Fibroblast of peridontal ligament (primary cell): ENCODE measurements around the gene PIP4K2A.
"Not testable (repeated sequence)": the region's sequence is repeated elsewhere in the genome, so short reads cannot be mapped to it uniquely, and the experiment has no call there.

Experiments
- DNase-seq: peaks from one replicate; pipeline ENCODE4 v3.0.0-alpha.2; 2010; ENCODE audit errors: extremely low read depth

Gene PIP4K2A

GRCh38 chr10:22719406-22720042, 5.1 kb upstream of the PIP4K2A start:
- no peak for DNase-seq

- DNase-seq, result not testable (repeated sequence)
These were observed 4.3 kb upstream of the PIP4K2A start for GRCh38 chr10:22718659-22719058.

GRCh38 chr10:22717728-22718127, 3.4 kb upstream of the PIP4K2A start:
- no peak for DNase-seq

DNA sequence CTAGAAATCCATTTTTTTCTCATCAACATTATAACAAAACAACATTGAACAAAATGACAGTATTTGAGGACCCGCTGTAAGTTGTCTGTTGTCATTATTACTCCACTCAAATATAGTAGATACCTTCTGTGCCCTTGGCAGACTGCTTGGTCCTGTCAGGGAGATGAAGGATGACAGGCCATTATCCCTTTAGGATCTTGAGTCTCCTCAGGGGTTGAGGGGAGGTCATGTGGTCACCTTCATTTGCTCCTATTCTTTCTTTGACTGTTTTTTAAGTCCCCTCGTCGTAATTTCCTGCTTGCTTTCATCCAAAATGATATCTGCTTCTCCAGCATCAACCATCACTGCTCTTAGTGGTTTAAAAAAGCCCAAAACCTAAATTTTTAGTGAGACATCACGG, 2.6 kb upstream of the PIP4K2A start:
- DNase-seq, result no peak

DNA sequence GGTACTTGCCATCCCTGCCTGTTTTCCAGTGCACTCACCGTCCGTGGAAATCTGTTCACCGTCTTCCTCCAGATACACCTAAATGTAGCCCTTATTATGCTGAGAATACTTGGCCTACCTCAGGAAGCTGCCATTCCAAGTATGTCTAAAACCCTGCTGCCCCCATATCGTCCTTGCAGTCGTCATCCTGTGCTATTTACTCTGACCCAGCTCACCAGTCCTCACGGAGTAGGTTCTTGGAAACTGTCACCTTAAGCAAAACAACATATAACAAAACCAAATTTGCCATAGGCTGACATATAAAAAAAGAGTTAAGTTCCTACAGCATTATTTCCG, 880 bp upstream of the PIP4K2A start:
- DNase-seq, result no peak

GRCh38 chr10:22713853-22714478, 412 bp downstream of the PIP4K2A start:
- no peak for DNase-seq

DNA sequence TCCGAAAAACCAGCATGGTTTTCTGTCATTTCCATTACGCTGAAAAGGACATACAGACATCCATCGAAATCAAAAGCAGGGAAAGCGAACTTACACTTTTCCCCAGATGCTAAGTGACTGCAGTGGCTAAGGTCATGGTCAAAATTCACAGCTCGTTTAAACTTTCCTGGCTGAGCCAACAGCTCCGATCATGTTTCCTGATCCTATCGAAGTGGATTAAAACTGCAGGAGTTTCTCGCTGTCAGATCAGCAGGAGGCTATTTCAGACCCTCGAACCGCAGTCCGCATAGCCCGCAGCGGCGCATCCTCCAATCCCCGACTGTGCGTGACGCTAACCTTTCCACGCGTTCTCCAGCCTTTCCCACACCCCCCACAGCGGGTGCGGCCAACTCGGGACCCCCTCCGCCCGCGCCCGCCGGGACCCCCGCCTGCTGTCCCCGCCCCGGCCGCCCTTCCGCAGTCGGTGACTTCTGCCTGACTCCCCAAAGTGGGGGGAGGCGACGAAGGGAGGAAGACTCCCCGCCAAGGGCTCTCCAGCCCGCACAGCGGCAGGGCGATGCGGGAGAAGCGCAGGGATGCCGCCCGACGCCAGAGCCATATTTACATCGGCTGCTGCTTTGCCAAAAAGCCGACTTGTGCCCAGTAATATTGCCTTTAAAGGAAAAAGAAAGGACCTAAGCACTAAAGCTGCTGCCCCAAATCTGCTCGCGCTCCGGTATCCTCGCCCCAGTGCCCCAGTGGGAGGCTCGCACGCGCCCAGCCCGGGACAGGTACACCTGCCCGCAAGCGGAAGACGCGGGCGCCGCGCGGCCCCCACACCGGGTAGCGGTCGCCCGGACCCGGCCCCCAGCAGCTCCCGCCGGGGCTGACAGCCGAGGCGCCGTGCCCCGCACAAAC, 1.2 kb downstream of the PIP4K2A start:
- DNase-seq, result no peak

GRCh38 chr10:22712211-22712955, 2.0 kb downstream of the PIP4K2A start:
- DNase-seq, result peak; percentile 71

DNA sequence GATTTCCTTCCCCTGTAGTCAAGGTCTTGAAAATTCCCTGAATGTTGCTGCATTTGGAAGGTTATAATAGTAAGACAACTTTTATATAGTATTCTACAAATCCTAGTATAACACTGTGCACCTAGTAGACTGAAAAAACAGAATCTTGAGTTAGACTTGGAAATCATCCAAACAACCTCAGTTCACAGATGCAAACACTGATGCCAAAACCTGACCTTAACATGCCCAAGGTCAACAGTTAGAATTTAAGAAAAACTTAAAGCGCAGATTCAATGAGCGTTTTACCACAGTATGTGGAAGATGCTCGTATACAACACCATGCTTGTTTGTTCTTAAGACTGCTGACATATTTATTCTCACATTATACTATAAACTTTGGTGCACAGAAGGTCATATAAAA, 3.0 kb downstream of the PIP4K2A start:
- no peak for DNase-seq

- no peak for DNase-seq
These were observed 4.1 kb downstream of the PIP4K2A start for GRCh38 chr10:22710139-22710745.

DNA sequence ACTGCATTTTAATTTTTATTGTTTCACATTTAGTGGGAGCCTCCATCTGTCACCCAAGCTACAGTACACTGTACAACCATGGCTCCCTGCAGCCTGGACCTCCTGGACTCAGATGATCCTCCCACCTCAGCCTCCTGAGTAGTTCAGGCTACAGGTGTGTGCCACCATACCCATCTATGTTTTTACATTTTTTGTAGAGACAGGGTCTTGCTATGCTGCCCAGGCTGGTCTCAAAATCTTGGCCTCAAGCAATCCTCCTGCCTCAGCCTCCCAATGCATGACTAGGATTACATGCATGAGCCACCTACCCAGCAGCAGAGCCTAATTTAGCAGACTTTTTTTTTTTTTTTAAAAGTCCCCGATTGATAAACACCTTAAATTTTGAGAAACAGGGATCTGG, 5.6 kb downstream of the PIP4K2A start:
- no peak for DNase-seq

DNA sequence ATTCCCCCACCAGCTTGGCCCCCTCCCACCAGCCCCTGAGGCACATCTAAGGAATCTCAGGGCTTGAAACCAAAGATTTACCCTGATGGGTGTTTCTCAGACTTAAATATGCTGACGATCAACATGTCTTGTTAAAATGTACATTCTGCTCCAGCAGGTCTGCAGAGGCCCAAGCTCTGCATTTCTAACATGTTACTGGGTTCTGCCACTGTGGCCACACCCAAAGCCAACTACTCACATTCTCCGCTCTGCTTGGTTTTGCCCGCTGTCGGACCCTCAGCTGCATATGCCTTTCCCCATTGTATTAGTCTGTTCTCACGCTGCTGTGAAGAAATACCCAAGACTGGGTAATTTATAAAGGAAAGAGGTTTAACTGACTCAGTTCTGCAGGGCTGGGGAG, 8.9 kb downstream of the PIP4K2A start:
- DNase-seq, result no peak

- DNase-seq, result no peak
These were observed 9.4 kb downstream of the PIP4K2A start for GRCh38 chr10:22704942-22705341.

DNA sequence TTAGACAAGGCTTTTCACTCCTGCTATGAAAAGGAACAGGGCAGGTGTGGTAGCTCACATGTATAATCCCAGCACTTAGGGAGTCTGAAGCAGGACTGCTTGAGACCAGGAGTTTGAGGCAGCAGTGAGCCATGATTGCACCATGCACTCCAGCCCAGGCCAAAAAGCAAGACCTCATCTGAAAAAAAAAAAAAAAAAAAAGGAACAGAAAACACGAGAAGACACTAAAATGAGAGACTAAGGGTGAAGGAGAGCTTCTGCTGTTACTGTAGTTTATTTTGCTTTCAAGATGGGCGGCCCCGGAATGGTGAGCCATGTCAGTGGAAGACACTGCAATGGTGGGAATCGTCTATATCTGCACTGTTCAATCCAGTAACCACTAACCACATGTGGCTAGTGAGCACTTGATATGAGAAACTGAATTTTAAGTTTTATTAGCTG, 9.9 kb downstream of the PIP4K2A start:
- no peak for DNase-seq

GRCh38 chr10:22702348-22702747, 12.0 kb downstream of the PIP4K2A start:
- DNase-seq, result peak; percentile 42

GRCh38 chr10:22701132-22701826, 13.1 kb downstream of the PIP4K2A start:
- DNase-seq, result no peak

DNA sequence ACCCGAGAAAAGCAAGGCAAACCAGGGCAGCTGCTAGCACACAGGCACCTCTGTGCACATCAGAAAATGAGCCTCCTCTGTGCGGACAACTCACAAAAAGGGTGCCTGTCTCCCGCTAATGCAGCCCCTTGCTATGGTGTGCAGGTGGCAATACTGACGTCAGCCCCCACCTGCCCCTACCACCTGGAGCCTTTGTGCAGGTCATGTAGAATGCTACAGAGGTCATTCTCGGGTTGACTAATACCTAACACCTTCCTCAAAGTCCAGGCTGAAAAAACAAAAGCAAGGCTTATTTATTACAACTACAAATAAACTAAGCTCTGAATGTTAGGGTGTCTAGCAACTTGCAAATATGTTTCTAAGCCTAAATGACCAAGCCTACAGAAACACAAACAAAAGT, 13.9 kb downstream of the PIP4K2A start:
- DNase-seq, result no peak

DNA sequence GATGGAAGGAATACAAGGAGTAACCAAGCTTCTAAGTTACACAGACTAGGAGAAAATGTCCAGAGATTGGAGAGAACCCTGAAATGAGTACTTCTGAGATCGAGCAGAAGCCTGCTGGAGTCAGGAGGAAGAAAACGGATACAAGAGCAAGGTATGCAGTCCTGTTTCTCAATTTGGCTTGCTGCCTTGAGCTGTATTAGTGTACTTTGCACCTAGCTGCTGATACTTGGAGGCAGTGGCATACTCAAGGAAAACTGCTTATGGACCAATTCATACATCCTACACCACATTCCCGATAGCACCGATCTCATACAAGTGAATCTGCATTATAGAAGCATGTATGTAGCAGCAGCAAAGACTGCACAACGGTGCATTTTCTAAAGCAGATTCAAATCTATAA, 14.4 kb downstream of the PIP4K2A start:
- DNase-seq, result no peak

DNA sequence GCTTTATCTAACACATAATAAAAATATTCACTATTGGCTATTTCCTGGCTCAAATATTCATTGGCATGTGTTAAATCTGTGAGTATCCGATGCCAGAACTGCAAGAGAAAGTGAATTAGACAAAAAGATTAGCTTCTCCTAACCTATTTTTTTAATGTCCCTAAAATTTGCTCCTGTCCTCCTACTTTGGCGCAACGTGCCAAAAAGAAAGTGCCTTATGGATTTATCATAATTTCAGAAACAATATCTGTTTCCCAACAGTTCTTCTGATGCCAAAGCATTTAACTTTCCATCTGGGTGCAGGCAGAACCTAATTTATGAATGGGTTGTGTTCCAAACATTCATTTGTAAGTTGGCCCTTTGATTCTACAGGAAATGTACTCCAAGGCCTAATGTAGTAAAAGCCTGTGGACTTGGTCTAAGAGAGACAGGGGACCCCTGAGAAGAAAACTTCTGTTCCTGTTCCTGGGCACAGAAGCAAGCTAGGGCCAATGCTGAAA, 15.4 kb downstream of the PIP4K2A start:
- peak; percentile 33 for DNase-seq

- no peak for DNase-seq
These were observed 16.6 kb downstream of the PIP4K2A start for GRCh38 chr10:22697800-22698199.

DNA sequence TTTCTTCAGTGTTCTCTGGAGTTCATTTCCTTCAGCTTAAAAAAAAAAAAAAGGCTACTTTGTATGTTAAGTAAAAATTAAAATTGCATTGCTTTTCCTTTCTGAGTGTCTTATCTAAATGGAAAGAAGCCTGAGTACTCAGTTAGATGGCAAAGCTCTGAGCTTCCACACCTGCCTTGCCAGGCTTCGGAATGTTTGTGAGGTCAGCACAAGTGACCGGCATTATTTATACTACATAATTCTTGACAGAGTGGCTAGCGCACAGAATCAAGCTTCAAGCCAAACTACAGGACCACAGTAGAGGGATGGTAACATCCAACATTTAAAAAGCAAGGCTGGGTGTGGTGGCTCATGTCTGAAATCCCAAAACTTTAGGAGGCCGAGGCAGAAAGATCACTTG, 17.3 kb downstream of the PIP4K2A start:
- no peak for DNase-seq
